Stimulated activated CD4-positive, alpha-beta T cell treated with anti-CD3 and anti-CD28 coated beads, Interleukin-1b, Interleukin-23, amount 100 ng/mL, for 1 hour (primary cell): ENCODE data around the gene CLDN6.
A peak's percentile ranks its signal among the peaks of the same experiment; 100 is the strongest.

Source experiments
- DNase-seq, 2 donors: peaks; one replicate each; pipeline ENCODE4 v3.0.0-alpha.2; 2020; ENCODE audit warnings: low read depth in 2 of 2

Gene CLDN6

GRCh38 chr16:3013491-3013951 is 4.5 kb downstream of the CLDN6 start:
- no peak for DNase-seq

- no peak for DNase-seq
Observed at GRCh38 chr16:3012828-3013420, 5.1 kb downstream of the CLDN6 start, which contains the start of gene CLDN9. CLDN9 (plus strand) TSS chr16:3012923; CDS start chr16:3013363, 440 bp downstream.

- DNase-seq = no peak
Observed at GRCh38 chr16:3012246-3012645, 5.7 kb downstream of the CLDN6 start.

GRCh38 chr16:3010510-3010909 is 7.5 kb downstream of the CLDN6 start:
- DNase-seq = no peak

GRCh38 chr16:3009568-3010390 is 8.2 kb downstream of the CLDN6 start:
- no peak for DNase-seq

GRCh38 chr16:3008690-3009037 is 9.3 kb downstream of the CLDN6 start:
- DNase-seq = no peak

GRCh38 chr16:3007957-3008689 is 9.9 kb downstream of the CLDN6 start:
- DNase-seq = no peak

- DNase-seq = no peak
Observed at GRCh38 chr16:3007059-3007956, 10.7 kb downstream of the CLDN6 start.

- DNase-seq = no peak
Observed at GRCh38 chr16:3004781-3005284, 13.2 kb downstream of the CLDN6 start.

GRCh38 chr16:3004319-3004718 is 13.7 kb downstream of the CLDN6 start:
- no peak for DNase-seq

- DNase-seq = peak; percentile 85 to 93
Observed at GRCh38 chr16:3003582-3004270, 14.3 kb downstream of the CLDN6 start.

GRCh38 chr16:3001316-3001715 is 16.7 kb downstream of the CLDN6 start:
- no peak for DNase-seq

- DNase-seq = no peak
Observed at GRCh38 chr16:3000540-3000939, 17.4 kb downstream of the CLDN6 start.

- no peak for DNase-seq
Observed at GRCh38 chr16:2999929-3000328, 18.1 kb downstream of the CLDN6 start.

GRCh38 chr16:2996298-2996697 is 21.7 kb downstream of the CLDN6 start:
- no peak for DNase-seq

- DNase-seq = no peak
Observed at GRCh38 chr16:2992383-2993081, 25.5 kb downstream of the CLDN6 start.

- no peak for DNase-seq
Observed at GRCh38 chr16:2991566-2992261, 26.3 kb downstream of the CLDN6 start.

- no peak for DNase-seq
Observed at GRCh38 chr16:2990891-2991290, 27.1 kb downstream of the CLDN6 start.

GRCh38 chr16:2988590-2989099 is 29.3 kb downstream of the CLDN6 start:
- no peak for DNase-seq
